PFSK-1 (cell line): Measurements from ENCODE around the gene TAF1.

Source experiments
- FOXP2 ChIP-seq: optimal IDR thresholded peaks from 2 replicates; pipeline ENCODE3; 2011; ENCODE audit warnings: borderline replicate concordance, control low read depth, inconsistent platforms; ENCODE audit not compliant: insufficient read depth; ENCODE audit errors: extremely low read length, extremely low read depth
- POLR2AphosphoS5 ChIP-seq: IDR thresholded peaks from 2 replicates; pipeline ENCODE4 v1.6.1; 2012; ENCODE audit warnings: low read depth, mild to moderate bottlenecking, control low read depth, low read length, moderate library complexity
- REST ChIP-seq, 2 experiments: IDR thresholded peaks; 2 replicates each; pipeline versions ENCODE4 v1.6.1 to v1.8.0; 2011 to 2012; ENCODE audit warnings: low read depth in 2 of 2, low read length in 2 of 2, control low read depth in 1 of 2, inconsistent platforms in 1 of 2, mild to moderate bottlenecking in 1 of 2, moderate library complexity in 1 of 2; ENCODE audit not compliant: insufficient read depth in 1 of 2
- SIN3A ChIP-seq: IDR thresholded peaks from 2 replicates; pipeline ENCODE4 v1.6.1; 2012; ENCODE audit warnings: mild to moderate bottlenecking, low read length, moderate library complexity, borderline replicate concordance; ENCODE audit not compliant: insufficient read depth
- TAF1 ChIP-seq: IDR thresholded peaks from 2 replicates; pipeline ENCODE4 v1.6.1; 2012; ENCODE audit warnings: low read length, control low read depth, borderline replicate concordance; ENCODE audit not compliant: insufficient read depth

Gene TAF1

GRCh38 chrX:71450433-71451106 is 84.4 kb downstream of the TAF1 start:
- no peak for TF ChIP-seq SIN3A
- TF ChIP-seq REST (IDR thresholded peaks at IDR 0.05; ENCODE audit: insufficient read depth in 1 of 2, low read depth in 2 of 2, low read length in 2 of 2): no peak

DNA sequence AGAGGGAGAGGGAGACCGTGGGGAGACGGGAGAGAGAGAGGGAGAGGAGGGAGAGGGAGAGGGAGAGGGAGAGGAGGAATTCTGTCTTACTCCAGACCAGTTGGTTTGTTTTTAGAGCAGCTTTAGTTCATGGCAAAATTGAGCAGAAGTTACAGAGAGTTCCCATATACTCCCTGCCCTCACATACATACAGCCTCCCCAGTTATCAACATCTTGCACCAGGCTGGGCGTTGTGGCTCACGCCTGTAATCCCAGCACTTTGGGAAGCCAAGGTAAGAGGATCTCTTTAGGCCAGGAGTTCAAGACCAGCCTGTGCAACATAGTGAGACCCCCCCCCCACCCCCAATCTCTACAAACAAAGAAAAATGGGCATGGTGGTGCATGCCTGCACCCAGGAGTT is 86.9 kb downstream of the TAF1 start:
- TF ChIP-seq TAF1 (no peak), POLR2AphosphoS5 (no peak), SIN3A (no peak), FOXP2 (no peak), REST (IDR thresholded peaks at IDR 0.05; ENCODE audit: insufficient read depth in 1 of 2, low read depth in 2 of 2, low read length in 2 of 2) (no peak)

- TF ChIP-seq FOXP2: no peak
- TF ChIP-seq SIN3A: no peak
- TF ChIP-seq TAF1: no peak
- no peak for TF ChIP-seq POLR2AphosphoS5
- TF ChIP-seq REST (IDR thresholded peaks at IDR 0.05; ENCODE audit: insufficient read depth in 1 of 2, low read depth in 2 of 2, low read length in 2 of 2): no peak
Measured at GRCh38 chrX:71454222-71454621, 88.1 kb downstream of the TAF1 start.

DNA sequence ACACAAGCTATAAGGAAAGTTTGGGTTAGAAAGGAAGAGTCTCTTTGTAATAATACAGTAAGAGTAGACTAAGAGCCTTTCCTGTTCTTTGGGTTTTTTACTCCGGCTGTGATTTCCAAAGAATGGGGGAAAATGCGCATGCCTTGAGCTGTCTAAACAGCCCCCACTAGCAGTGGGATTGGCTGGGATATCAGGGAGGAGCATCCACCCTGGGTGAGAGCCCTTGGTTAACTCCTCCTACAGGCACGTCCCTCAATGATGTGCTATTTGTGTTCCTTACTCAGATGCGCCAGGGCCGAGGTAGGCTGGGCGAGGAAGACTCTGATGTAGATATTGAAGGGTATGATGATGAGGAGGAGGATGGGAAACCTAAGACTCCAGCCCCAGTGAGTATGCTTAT is 92.7 kb downstream of the TAF1 start:
- no peak for TF ChIP-seq FOXP2

GRCh38 chrX:71464968-71465367 is 98.8 kb downstream of the TAF1 start:
- TF ChIP-seq POLR2AphosphoS5: no peak
- no peak for TF ChIP-seq REST (IDR thresholded peaks at IDR 0.05; ENCODE audit: insufficient read depth in 1 of 2, low read depth in 2 of 2, low read length in 2 of 2)
- TF ChIP-seq TAF1: no peak
- no peak for TF ChIP-seq SIN3A
- no peak for TF ChIP-seq FOXP2
